HCT116 (cell line): ENCODE results near the gene MYO1G.

ENCODE experiments used
- CBX3 ChIP-seq: IDR thresholded peaks from 2 replicates; pipeline ENCODE4 v1.6.1; 2012; ENCODE audit warnings: low read depth
- CEBPB ChIP-seq: IDR thresholded peaks from 2 replicates; pipeline ENCODE4 v1.6.1; 2012; ENCODE audit warnings: low read depth
- CTCF ChIP-seq, 3 experiments: fragments of 200-600 bp in 1 of 3; sonication (generic) in 1 of 3; IDR thresholded peaks in 2 of 3; conservative IDR thresholded peaks in 1 of 3; 2 replicates each; pipeline ENCODE4 v1.5.1; 2012 to 2017; ENCODE audit warnings: low read depth in 2 of 3, low read length in 2 of 3, antibody characterized with exemption in 1 of 3, borderline replicate concordance in 1 of 3, control low read depth in 1 of 3, mild to moderate bottlenecking in 1 of 3, mixed read lengths in 1 of 3, mixed run types in 1 of 3, moderate library complexity in 1 of 3; ENCODE audit not compliant: insufficient read depth in 1 of 3
- EZH2 ChIP-seq: fragments of 200-600 bp; sonication (generic); IDR thresholded peaks from 2 replicates; pipeline ENCODE4 v1.6.1; 2017; ENCODE audit warnings: antibody characterized with exemption, mixed run types
- FOSL1 ChIP-seq: IDR thresholded peaks from 2 replicates; pipeline ENCODE4 v1.6.1; 2012; ENCODE audit warnings: low read depth
- JUND ChIP-seq: IDR thresholded peaks from 2 replicates; pipeline ENCODE4 v1.6.1; 2012
- POLR2A ChIP-seq: IDR thresholded peaks from 2 replicates; pipeline ENCODE4 v1.7.0; 2011; ENCODE audit warnings: borderline replicate concordance; ENCODE audit not compliant: insufficient read depth, insufficient read length; ENCODE audit errors: extremely low read depth
- POLR2AphosphoS5 ChIP-seq: IDR thresholded peaks from 2 replicates; pipeline ENCODE4 v1.6.1; 2011; ENCODE audit warnings: mild to moderate bottlenecking, low read depth, low read length, moderate library complexity
- RAD21 ChIP-seq: IDR thresholded peaks from 2 replicates; pipeline ENCODE4 v1.6.1; 2012; ENCODE audit warnings: low read depth, mild to moderate bottlenecking
- SIN3A ChIP-seq: IDR thresholded peaks from 2 replicates; pipeline ENCODE4 v1.6.1; 2012; ENCODE audit warnings: low read depth
- TCF7L2 ChIP-seq: IDR thresholded peaks from 2 replicates; pipeline ENCODE4 v1.7.0; 2011; ENCODE audit warnings: borderline replicate concordance, inconsistent platforms; ENCODE audit not compliant: insufficient read depth, insufficient read length; ENCODE audit errors: extremely low read depth
- ZBTB33 ChIP-seq: IDR thresholded peaks from 2 replicates; pipeline ENCODE4 v1.6.1; 2011; ENCODE audit warnings: mild to moderate bottlenecking, low read length, moderate library complexity; ENCODE audit not compliant: insufficient replicate concordance; ENCODE audit errors: extremely low read depth
- ZFX ChIP-seq: fragments of 450-650 bp; IDR thresholded peaks from 2 replicates; pipeline ENCODE4 v1.6.1; 2017
- ZNF274 ChIP-seq: fragments of 200-500 bp; sonication (Bioruptor generic); IDR thresholded peaks from 2 replicates; pipeline ENCODE4 v1.6.1; 2014; ENCODE audit warnings: mild to moderate bottlenecking, low read depth, low read length, inconsistent platforms

- TF ChIP-seq EZH2, result no peak
- no peak for TF ChIP-seq SIN3A
- no peak for TF ChIP-seq ZBTB33
- no peak for TF ChIP-seq CTCF (IDR thresholded peaks at IDR 0.05 in 2 of 3, conservative IDR thresholded peaks at IDR 0.05 in 1 of 3; ENCODE audit: borderline replicate concordance in 1 of 3, insufficient read depth in 1 of 3, low read depth in 2 of 3, low read length in 2 of 3)
- no peak for TF ChIP-seq CEBPB
- no peak for TF ChIP-seq ZFX
- TF ChIP-seq ZNF274, result no peak
- TF ChIP-seq POLR2A, result no peak
- no peak for TF ChIP-seq FOSL1
- no peak for TF ChIP-seq JUND
- TF ChIP-seq TCF7L2, result no peak
- no peak for TF ChIP-seq POLR2AphosphoS5
- TF ChIP-seq RAD21, result no peak
- TF ChIP-seq CBX3, result no peak
Observed at GRCh38 chr7:44963364-44964290, 15.2 kb downstream of the MYO1G start.
